AG09319 (cell line): ENCODE data around the gene MAMDC2.

ENCODE experiments used
- DNase-seq: peaks from one replicate; pipeline ENCODE4 v3.0.0-alpha.2; 2010; ENCODE audit warnings: low read depth; ENCODE audit errors: extremely low read depth
- TF ChIP-seq, protein P1 (sequence below): IDR thresholded peaks from 2 replicates; pipeline ENCODE4 v1.5.1; 2011; ENCODE audit warnings: low read depth, mild to moderate bottlenecking, inconsistent platforms, low read length, moderate library complexity

MAMDC2 gene

DNA sequence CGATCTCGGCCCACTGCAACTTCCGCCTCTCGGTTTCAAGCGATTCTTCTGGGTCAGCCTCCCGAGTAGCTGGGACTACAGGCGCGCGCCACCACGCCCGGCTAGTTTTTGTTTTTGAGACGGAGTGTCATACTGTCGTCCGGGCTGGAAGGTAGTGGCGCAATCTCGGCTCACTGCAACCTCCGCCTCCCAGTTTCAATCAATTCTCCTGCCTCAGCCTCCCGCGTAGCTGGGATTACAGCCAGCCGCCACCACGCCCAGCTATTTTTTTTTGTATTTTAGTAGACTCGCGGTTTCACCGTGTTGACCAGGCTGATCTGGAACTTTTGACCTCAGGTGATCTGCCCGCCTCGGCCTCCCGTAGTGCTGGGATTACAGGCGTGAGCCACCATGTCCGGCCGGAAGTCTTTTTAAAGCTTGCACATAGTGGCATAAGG lies 216.4 kb downstream of the MAMDC2 start:
- TF ChIP-seq, protein P1, sequence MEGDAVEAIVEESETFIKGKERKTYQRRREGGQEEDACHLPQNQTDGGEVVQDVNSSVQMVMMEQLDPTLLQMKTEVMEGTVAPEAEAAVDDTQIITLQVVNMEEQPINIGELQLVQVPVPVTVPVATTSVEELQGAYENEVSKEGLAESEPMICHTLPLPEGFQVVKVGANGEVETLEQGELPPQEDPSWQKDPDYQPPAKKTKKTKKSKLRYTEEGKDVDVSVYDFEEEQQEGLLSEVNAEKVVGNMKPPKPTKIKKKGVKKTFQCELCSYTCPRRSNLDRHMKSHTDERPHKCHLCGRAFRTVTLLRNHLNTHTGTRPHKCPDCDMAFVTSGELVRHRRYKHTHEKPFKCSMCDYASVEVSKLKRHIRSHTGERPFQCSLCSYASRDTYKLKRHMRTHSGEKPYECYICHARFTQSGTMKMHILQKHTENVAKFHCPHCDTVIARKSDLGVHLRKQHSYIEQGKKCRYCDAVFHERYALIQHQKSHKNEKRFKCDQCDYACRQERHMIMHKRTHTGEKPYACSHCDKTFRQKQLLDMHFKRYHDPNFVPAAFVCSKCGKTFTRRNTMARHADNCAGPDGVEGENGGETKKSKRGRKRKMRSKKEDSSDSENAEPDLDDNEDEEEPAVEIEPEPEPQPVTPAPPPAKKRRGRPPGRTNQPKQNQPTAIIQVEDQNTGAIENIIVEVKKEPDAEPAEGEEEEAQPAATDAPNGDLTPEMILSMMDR, result no peak
- DNase-seq, result no peak

GRCh38 chr9:70260606-70261005 lies 217.0 kb downstream of the MAMDC2 start:
- DNase-seq, result no peak
- TF ChIP-seq, protein P1, result no peak

DNA sequence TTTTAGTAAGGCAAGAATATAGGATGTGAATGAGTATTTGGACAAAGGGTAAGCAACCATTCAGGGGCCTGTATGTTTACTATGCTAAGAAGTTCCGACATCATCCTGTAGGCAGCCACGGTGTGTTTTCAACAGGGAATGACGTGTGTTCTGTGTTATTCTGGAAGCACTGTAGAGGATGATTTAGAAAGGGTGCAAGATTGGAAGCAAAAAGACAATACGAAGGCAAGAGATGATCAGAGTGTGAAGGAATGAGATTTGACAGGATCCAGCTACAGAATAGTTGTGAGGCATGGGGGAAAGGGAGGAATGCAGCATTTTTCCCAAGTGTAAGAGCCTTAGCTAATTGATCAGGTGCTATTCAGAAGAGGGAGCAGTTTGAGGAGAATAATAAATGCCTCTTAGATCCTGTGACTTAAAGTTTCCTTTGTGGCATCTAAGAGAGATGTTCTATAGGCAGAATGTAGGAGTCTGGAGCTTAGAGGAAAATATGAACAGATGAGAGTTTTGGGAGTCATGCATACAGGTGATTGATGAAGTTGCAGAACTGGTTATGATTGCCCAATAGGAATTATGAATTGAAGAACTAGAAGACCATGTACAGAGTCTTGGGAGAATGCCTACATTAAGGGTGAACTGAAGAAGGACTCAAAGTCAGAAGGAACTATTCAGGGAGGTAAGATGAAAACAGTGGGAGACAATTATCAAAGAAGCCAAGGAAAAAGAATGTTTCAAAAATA lies 217.7 kb downstream of the MAMDC2 start:
- no peak for DNase-seq
- TF ChIP-seq, protein P1, result no peak

- TF ChIP-seq, protein P1, result no peak
- no peak for DNase-seq
Observed at GRCh38 chr9:70262366-70262765, 218.7 kb downstream of the MAMDC2 start.

- TF ChIP-seq, protein P1, result no peak
- no peak for DNase-seq
Observed at GRCh38 chr9:70262948-70263347, 219.3 kb downstream of the MAMDC2 start.

GRCh38 chr9:70263421-70263820 lies 219.8 kb downstream of the MAMDC2 start:
- TF ChIP-seq, protein P1, result no peak
- no peak for DNase-seq
